ENCODE measurements around the gene IL4I1.

GRCh38 chr19:49855277-49855675 is 41.4 kb downstream of the IL4I1 start:
- TF ChIP-seq, protein P1, sequence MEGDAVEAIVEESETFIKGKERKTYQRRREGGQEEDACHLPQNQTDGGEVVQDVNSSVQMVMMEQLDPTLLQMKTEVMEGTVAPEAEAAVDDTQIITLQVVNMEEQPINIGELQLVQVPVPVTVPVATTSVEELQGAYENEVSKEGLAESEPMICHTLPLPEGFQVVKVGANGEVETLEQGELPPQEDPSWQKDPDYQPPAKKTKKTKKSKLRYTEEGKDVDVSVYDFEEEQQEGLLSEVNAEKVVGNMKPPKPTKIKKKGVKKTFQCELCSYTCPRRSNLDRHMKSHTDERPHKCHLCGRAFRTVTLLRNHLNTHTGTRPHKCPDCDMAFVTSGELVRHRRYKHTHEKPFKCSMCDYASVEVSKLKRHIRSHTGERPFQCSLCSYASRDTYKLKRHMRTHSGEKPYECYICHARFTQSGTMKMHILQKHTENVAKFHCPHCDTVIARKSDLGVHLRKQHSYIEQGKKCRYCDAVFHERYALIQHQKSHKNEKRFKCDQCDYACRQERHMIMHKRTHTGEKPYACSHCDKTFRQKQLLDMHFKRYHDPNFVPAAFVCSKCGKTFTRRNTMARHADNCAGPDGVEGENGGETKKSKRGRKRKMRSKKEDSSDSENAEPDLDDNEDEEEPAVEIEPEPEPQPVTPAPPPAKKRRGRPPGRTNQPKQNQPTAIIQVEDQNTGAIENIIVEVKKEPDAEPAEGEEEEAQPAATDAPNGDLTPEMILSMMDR (optimal IDR thresholded peaks at IDR 0.05 in 1 of 3, IDR thresholded peaks at IDR 0.05 in 1 of 3, conservative IDR thresholded peaks at IDR 0.05 in 1 of 3; ENCODE audit: extremely low read depth in 1 of 3, insufficient read depth in 2 of 3, low read length in 3 of 3) = no peak
- no peak for TF ChIP-seq EZH2 (IDR thresholded peaks at IDR 0.05; ENCODE audit: low read length)

Measured in keratinocyte (primary cell).